Fibroblast of lung (primary cell): ENCODE results near the gene HGF. TPM values are rescaled to one million over a fixed set of nuclear protein-coding genes. Genes with fewer than 3 reads are reported as not detected.

Source experiments
- DNase-seq, 2 donors: peaks; one replicate each; pipeline versions ENCODE4 v3.0.0 to v3.0.0-alpha.2; 2010; ENCODE audit warnings: low read depth in 2 of 2
- H2AFZ ChIP-seq: 2 replicates; pipeline ENCODE4 v1.5.1; 2012; ENCODE audit warnings: low read length, control low read depth, inconsistent platforms
- H3K27ac ChIP-seq: 2 replicates; pipeline ENCODE4 v1.5.1; 2011; ENCODE audit warnings: low read length, control low read depth; ENCODE audit not compliant: insufficient read depth
- H3K27me3 ChIP-seq: 2 replicates; pipeline ENCODE4 v1.5.1; 2011; ENCODE audit warnings: mild to moderate bottlenecking, low read length; ENCODE audit not compliant: control insufficient read depth, insufficient read depth
- H3K36me3 ChIP-seq: 2 replicates; pipeline ENCODE4 v1.5.1; 2011; ENCODE audit warnings: low read length; ENCODE audit not compliant: control insufficient read depth, insufficient read depth
- H3K4me1 ChIP-seq: 2 replicates; pipeline ENCODE4 v1.5.1; 2011; ENCODE audit warnings: low read length; ENCODE audit not compliant: control insufficient read depth, insufficient read depth; ENCODE audit errors: extremely low read depth
- H3K4me2 ChIP-seq: 2 replicates; pipeline ENCODE4 v1.5.1; 2011; ENCODE audit warnings: low read length, control low read depth; ENCODE audit not compliant: insufficient read depth; ENCODE audit errors: extremely low read depth
- H3K4me3 ChIP-seq, 4 experiments: fragments of 200-600 bp in 1 of 4; sonication (generic) in 1 of 4; replicated peaks in 1 of 4; 2 replicates each; pipeline ENCODE4 v1.5.1; 2011 to 2016; ENCODE audit warnings: low read length in 4 of 4, low read depth in 3 of 4, mild to moderate bottlenecking in 3 of 4, control low read depth in 2 of 4, inconsistent platforms in 1 of 4, mixed read lengths in 1 of 4; ENCODE audit not compliant: insufficient read depth in 1 of 4; ENCODE audit errors: control extremely low read depth in 1 of 4
- H3K79me2 ChIP-seq: 2 replicates; pipeline ENCODE4 v1.5.1; 2012; ENCODE audit warnings: mild to moderate bottlenecking, low read length, inconsistent platforms; ENCODE audit not compliant: control insufficient read depth, insufficient read depth
- H3K9ac ChIP-seq: 2 replicates; pipeline ENCODE4 v1.5.1; 2011; ENCODE audit warnings: mild to moderate bottlenecking, low read length, control low read depth; ENCODE audit not compliant: insufficient read depth
- H3K9me3 ChIP-seq: 2 replicates; pipeline ENCODE4 v1.5.1; 2012; ENCODE audit warnings: low read depth, low read length; ENCODE audit not compliant: control insufficient read depth, insufficient read depth
- H4K20me1 ChIP-seq: 2 replicates; pipeline ENCODE4 v1.5.1; 2011; ENCODE audit warnings: low read length; ENCODE audit not compliant: control insufficient read depth, insufficient read depth; ENCODE audit errors: extremely low read depth
- CTCF ChIP-seq, 2 donors: IDR thresholded peaks in 1 of 2; conservative IDR thresholded peaks in 1 of 2; 1 replicate in 1 of 2; 2 replicates in 1 of 2; pipeline ENCODE4 v1.5.1; 2011 to 2012; ENCODE audit warnings: low read length in 2 of 2, control low read depth in 1 of 2, inconsistent platforms in 1 of 2, low read depth in 1 of 2, mild to moderate bottlenecking in 1 of 2
- EZH2 ChIP-seq: IDR thresholded peaks from 2 replicates; pipeline ENCODE4 v1.5.1; 2012; ENCODE audit warnings: low read length, control low read depth, mild to moderate bottlenecking; ENCODE audit errors: missing control alignments
- polyA plus RNA-seq, 2 donors: library from polyadenylated mRNA; depleted of rRNA in 1 of 2; stranded (reverse) in 1 of 2; unstranded in 1 of 2; fragments of >200 nt; gene quantifications; 2 replicates each; pipeline ENCODE4 v1.2.1, GENCODE V29; 2011 to 2012; ENCODE audit warnings: missing spikeins in 1 of 2
- total RNA-seq: library from RNA; depleted of rRNA; stranded (reverse); fragments of >200 nt; gene quantifications from 2 replicates; pipeline ENCODE4 v1.2.1, GENCODE V29; 2014

The HGF gene
- total and polyA plus RNA-seq, 2 donors (not counting 1 experiment from before 2014, with no cell fraction given): 212 to 243 TPM

DNA sequence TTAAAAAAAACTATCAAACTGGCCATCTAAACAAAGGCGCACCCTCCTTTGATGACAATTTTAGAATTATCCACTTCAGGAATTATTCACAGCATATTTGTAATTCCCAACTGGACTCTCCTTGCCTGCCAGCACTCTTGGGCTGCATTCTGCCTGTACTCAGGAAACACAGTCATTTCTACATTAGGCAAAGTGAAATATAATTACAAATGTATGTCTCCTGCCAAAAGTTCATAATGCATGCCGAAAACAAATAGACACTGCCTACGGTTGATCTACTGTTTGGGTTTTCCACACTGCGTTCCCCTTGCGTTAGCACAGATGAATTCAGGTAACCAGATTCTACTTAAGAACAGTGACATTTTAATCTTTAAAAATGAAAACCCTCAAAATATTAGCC, 1.9 kb downstream of the HGF start:
- H3K4me3 ChIP-seq: peak overlapping the region; percentile 65 to 92 (median 77)
- peaks cover 68% of the 10 kb centered on the region for H3K79me2 ChIP-seq

GRCh38 chr7:81761821-81762220, 8.0 kb downstream of the HGF start:
- no peak overlapping the region for H3K9ac ChIP-seq
- H4K20me1 ChIP-seq: no peaks in the 10 kb centered on the region
- H3K36me3 ChIP-seq: peaks cover 5% of the 10 kb centered on the region
- no peak overlapping the region for H3K27ac ChIP-seq
- no peak for TF ChIP-seq EZH2
- TF ChIP-seq CTCF (conservative IDR thresholded peaks at IDR 0.05 in 1 of 2, IDR thresholded peaks at IDR 0.05 in 1 of 2; ENCODE audit: low read depth in 1 of 2, low read length in 2 of 2): no peak
- H3K4me1 ChIP-seq: peaks cover 5% of the 10 kb centered on the region
- DNase-seq: no peak
- no peak overlapping the region for H2AFZ ChIP-seq
- no peak overlapping the region for H3K4me3 ChIP-seq
- no peaks in the 10 kb centered on the region for H3K27me3 ChIP-seq
- no peak overlapping the region for H3K4me2 ChIP-seq
- peaks cover 66% of the 10 kb centered on the region for H3K79me2 ChIP-seq
- H3K9me3 ChIP-seq: no peaks in the 10 kb centered on the region

More for the DNA sequence above, 1.9 kb downstream of the HGF start:
- H4K20me1 ChIP-seq: no peaks in the 10 kb centered on the region
- H2AFZ ChIP-seq: no peak overlapping the region
- H3K27me3 ChIP-seq: no peaks in the 10 kb centered on the region
- no peaks in the 10 kb centered on the region for H3K36me3 ChIP-seq
- peaks cover 10% of the 10 kb centered on the region for H3K4me1 ChIP-seq
- peak overlapping the region; percentile 70 for H3K4me2 ChIP-seq
- TF ChIP-seq CTCF (conservative IDR thresholded peaks at IDR 0.05 in 1 of 2, IDR thresholded peaks at IDR 0.05 in 1 of 2; ENCODE audit: low read depth in 1 of 2, low read length in 2 of 2): no peak
- no peak for TF ChIP-seq EZH2
- no peak overlapping the region for H3K27ac ChIP-seq
- no peaks in the 10 kb centered on the region for H3K9me3 ChIP-seq
- DNase-seq: peak; percentile 36 to 52
- peak overlapping the region; percentile 0 for H3K9ac ChIP-seq

GRCh38 chr7:81761031-81761430, 8.8 kb downstream of the HGF start:
- no peak overlapping the region for H2AFZ ChIP-seq
- DNase-seq: no peak
- H3K4me3 ChIP-seq: no peak overlapping the region
- no peak for TF ChIP-seq EZH2
- TF ChIP-seq CTCF (conservative IDR thresholded peaks at IDR 0.05 in 1 of 2, IDR thresholded peaks at IDR 0.05 in 1 of 2; ENCODE audit: low read depth in 1 of 2, low read length in 2 of 2): no peak
- H3K79me2 ChIP-seq: peaks cover 58% of the 10 kb centered on the region
- H4K20me1 ChIP-seq: no peaks in the 10 kb centered on the region
- H3K36me3 ChIP-seq: peaks cover 6% of the 10 kb centered on the region
- peaks cover 3% of the 10 kb centered on the region for H3K4me1 ChIP-seq
- no peak overlapping the region for H3K27ac ChIP-seq
- no peaks in the 10 kb centered on the region for H3K9me3 ChIP-seq
- H3K4me2 ChIP-seq: no peak overlapping the region
- no peak overlapping the region for H3K9ac ChIP-seq
- no peaks in the 10 kb centered on the region for H3K27me3 ChIP-seq
